ENCODE measurements around the gene TRABD2B.

GRCh38 chr1:47837866-47838561 lies 159.2 kb downstream of the TRABD2B start:
- TF ChIP-seq, protein P1, sequence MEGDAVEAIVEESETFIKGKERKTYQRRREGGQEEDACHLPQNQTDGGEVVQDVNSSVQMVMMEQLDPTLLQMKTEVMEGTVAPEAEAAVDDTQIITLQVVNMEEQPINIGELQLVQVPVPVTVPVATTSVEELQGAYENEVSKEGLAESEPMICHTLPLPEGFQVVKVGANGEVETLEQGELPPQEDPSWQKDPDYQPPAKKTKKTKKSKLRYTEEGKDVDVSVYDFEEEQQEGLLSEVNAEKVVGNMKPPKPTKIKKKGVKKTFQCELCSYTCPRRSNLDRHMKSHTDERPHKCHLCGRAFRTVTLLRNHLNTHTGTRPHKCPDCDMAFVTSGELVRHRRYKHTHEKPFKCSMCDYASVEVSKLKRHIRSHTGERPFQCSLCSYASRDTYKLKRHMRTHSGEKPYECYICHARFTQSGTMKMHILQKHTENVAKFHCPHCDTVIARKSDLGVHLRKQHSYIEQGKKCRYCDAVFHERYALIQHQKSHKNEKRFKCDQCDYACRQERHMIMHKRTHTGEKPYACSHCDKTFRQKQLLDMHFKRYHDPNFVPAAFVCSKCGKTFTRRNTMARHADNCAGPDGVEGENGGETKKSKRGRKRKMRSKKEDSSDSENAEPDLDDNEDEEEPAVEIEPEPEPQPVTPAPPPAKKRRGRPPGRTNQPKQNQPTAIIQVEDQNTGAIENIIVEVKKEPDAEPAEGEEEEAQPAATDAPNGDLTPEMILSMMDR (conservative IDR thresholded peaks at IDR 0.05; ENCODE audit: low read depth in 2 of 2), result no peak
- TF ChIP-seq EZH2 (IDR thresholded peaks at IDR 0.05; ENCODE audit: low read depth, unreplicated experiment) (no peak), ETS1 (IDR thresholded peaks at IDR 0.05) (no peak), POLR2AphosphoS5 (IDR thresholded peaks at IDR 0.05; ENCODE audit: low read depth) (no peak), EZH2phosphoT487 (IDR thresholded peaks at IDR 0.05; ENCODE audit: unreplicated experiment) (no peak), ZNF114 (CRISPR knock-in tag; IDR thresholded peaks at IDR 0.05) (no peak)
